Renal cortical epithelial cell (primary cell): ENCODE results near the gene PRMT7. TPM values are rescaled to one million over a fixed set of nuclear protein-coding genes. Genes with fewer than 3 reads are reported as not detected.

Experiments
- DNase-seq: peaks from one replicate; pipeline ENCODE4 v3.0.0-alpha.2; 2011; ENCODE audit warnings: low read depth
- total RNA-seq: library from RNA; depleted of rRNA; stranded (reverse); fragments of >200 nt; gene quantifications from 2 replicates; pipeline ENCODE4 v1.2.3, GENCODE V29; 2014

PRMT7 gene
- total RNA-seq, 1 donor from 2014 or later = 49.2 TPM

- no peak for DNase-seq
Observed at GRCh38 chr16:68362947-68363657, 52.3 kb downstream of the PRMT7 start.

- no peak for DNase-seq
Observed at GRCh38 chr16:68363658-68364521, 53.1 kb downstream of the PRMT7 start.

- no peak for DNase-seq
Observed at GRCh38 chr16:68364561-68364998, 53.8 kb downstream of the PRMT7 start.

GRCh38 chr16:68365167-68365817 is 54.5 kb downstream of the PRMT7 start:
- DNase-seq = no peak

GRCh38 chr16:68366062-68366461 is 55.2 kb downstream of the PRMT7 start:
- DNase-seq = no peak

GRCh38 chr16:68367030-68367429 is 56.2 kb downstream of the PRMT7 start:
- no peak for DNase-seq

GRCh38 chr16:68367440-68367839 is 56.6 kb downstream of the PRMT7 start:
- DNase-seq = no peak

- DNase-seq = no peak
Observed at GRCh38 chr16:68367891-68368290, 57.1 kb downstream of the PRMT7 start.

GRCh38 chr16:68368301-68368888 is 57.6 kb downstream of the PRMT7 start:
- no peak for DNase-seq

- no peak for DNase-seq
Observed at GRCh38 chr16:68369168-68369567, 58.3 kb downstream of the PRMT7 start.

- no peak for DNase-seq
Observed at GRCh38 chr16:68369697-68370580, 59.1 kb downstream of the PRMT7 start.

- DNase-seq = no peak
Observed at GRCh38 chr16:68370581-68371275, 59.9 kb downstream of the PRMT7 start.

GRCh38 chr16:68371276-68371651 is 60.4 kb downstream of the PRMT7 start:
- DNase-seq = no peak

- DNase-seq = no peak
Observed at GRCh38 chr16:68371706-68372380, 61.0 kb downstream of the PRMT7 start.

GRCh38 chr16:68372381-68372720 is 61.5 kb downstream of the PRMT7 start:
- no peak for DNase-seq

- no peak for DNase-seq
Observed at GRCh38 chr16:68372806-68373205, 62.0 kb downstream of the PRMT7 start.

GRCh38 chr16:68373528-68374245 is 62.9 kb downstream of the PRMT7 start:
- no peak for DNase-seq

- DNase-seq = no peak
Observed at GRCh38 chr16:68374246-68374805, 63.5 kb downstream of the PRMT7 start.
